ENCODE data around the gene THRB.

- TF ChIP-seq CTCF (IDR thresholded peaks at IDR 0.05 in 2 of 3, conservative IDR thresholded peaks at IDR 0.05 in 1 of 3; ENCODE audit: insufficient read depth in 2 of 3, low read depth in 1 of 3, low read length in 3 of 3) (no peak), MTA1 (IDR thresholded peaks at IDR 0.05; ENCODE audit: borderline replicate concordance) (no peak), RBM34 (IDR thresholded peaks at IDR 0.05; ENCODE audit: borderline replicate concordance, insufficient read depth, low read length) (no peak), BDP1 (IDR thresholded peaks at IDR 0.05; ENCODE audit: insufficient read depth, insufficient read length) (no peak), TAF1 (IDR thresholded peaks at IDR 0.05; ENCODE audit: control insufficient read depth, extremely low read depth, insufficient read depth, low read length, severe bottlenecking) (no peak), ZEB2 (IDR thresholded peaks at IDR 0.05) (no peak), FOXA3 (CRISPR knock-in tag; conservative IDR thresholded peaks at IDR 0.05 in 1 of 2, IDR thresholded peaks at IDR 0.05 in 1 of 2) (no peak), L3MBTL2 (IDR thresholded peaks at IDR 0.05) (no peak), HMGXB4 (CRISPR knock-in tag; IDR thresholded peaks at IDR 0.05) (no peak), CEBPB (tag; IDR thresholded peaks at IDR 0.05) (no peak)
Observed at GRCh38 chr3:24420224-24420623, 74.4 kb downstream of the THRB start.

Data from K562 (cell line).